ENCODE measurements around the gene TM4SF20.

The TM4SF20 gene, protein sequence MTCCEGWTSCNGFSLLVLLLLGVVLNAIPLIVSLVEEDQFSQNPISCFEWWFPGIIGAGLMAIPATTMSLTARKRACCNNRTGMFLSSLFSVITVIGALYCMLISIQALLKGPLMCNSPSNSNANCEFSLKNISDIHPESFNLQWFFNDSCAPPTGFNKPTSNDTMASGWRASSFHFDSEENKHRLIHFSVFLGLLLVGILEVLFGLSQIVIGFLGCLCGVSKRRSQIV

DNA sequence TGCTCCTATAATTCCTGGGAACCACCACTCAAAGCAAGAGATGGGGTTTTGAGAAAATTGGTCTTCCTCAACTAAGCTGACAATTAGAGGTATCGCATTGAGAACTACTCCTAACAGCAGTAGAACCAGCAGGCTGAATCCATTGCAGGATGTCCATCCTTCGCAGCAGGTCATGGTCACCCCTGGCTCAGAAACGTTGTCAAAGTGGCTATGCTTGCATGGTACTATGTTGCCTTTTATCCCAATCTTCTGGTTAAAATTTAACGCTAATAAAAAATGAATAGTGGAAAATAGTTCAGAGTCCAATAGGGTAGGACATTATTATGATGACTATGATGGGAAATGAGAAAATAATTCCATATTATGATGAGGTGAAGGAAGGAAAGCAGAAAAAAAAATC is at the start of gene TM4SF20:
Gene TM4SF20 (minus strand): TSS at position 212 of the 400 bp plus-strand sequence. CDS start 38 bp downstream, at position 174.
- no peak for DNase-seq

GRCh38 chr2:227428731-227429285 is 49.7 kb upstream of the TM4SF20 start:
- no peak for DNase-seq

GRCh38 chr2:227423656-227424499 is 44.8 kb upstream of the TM4SF20 start:
- DNase-seq, result no peak

DNA sequence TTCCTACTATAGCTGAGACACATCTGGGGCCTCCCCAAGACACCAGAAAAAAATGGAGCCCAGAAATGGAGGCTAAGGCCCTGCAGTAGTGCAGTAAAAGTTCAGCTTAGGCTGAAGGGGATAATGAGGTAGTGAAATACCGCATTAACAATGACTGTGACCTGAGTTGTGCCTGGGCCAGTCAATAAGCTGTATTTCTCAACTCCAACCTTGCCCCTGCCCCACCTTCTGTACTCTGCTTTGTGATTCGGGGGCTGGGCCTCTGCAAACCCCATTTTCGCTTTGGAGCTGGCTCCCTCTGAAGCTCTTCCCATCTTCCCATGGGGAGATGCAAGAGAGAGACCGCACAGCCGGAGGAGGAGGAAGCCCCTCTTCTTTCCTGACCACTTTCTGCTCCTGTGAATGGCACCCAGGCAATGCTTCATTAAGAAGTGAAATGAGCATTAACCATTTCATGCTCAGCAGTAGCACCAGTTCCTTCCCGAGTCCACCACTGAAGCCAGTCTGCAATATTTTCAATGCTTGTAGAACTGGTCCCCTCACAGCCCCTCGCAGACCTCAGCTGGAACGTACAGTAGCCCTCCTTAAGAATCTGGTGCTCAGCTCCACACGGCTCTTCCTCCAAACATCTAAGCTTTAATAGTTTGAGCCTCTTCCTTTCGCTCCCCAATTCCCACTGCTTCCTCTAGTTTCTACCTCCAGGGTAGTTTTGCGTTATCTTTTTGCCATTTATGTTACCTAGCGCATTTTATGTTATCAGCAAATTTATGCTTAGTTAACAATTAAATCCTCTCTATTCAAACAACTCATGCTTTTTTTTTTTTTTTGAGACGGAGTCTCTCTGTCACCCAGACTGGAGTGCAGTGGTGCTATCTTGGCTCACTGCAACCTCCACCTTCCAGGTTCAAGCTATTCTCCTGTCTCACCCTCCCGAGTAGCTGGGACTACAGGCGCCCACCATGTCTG is 41.3 kb upstream of the TM4SF20 start:
- DNase-seq, result no peak

DNA sequence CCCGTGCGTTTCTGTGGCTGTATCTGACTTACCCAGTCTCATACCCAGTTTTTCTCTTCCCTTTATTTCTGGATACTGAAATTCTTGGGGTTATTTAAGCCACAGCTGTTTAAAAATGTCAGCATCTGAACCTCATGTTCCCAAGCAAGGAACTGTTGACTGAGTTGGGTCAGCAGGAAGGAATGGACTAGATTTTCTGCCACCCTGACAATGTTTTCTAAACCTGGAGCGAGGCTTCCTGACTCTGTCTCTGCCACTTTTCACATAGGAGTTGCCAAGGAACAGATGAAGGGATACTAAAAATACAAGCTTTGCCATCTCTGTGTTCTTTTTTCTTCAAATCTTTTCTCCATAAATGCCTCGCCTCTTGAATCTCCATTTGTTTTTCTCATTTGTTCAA is 37.6 kb upstream of the TM4SF20 start:
- no peak for DNase-seq

GRCh38 chr2:227415538-227416424 is 36.7 kb upstream of the TM4SF20 start:
- no peak for DNase-seq

GRCh38 chr2:227414846-227415245 is 35.7 kb upstream of the TM4SF20 start:
- no peak for DNase-seq

- no peak for DNase-seq
Measured at GRCh38 chr2:227413371-227413770, 34.3 kb upstream of the TM4SF20 start.

DNA sequence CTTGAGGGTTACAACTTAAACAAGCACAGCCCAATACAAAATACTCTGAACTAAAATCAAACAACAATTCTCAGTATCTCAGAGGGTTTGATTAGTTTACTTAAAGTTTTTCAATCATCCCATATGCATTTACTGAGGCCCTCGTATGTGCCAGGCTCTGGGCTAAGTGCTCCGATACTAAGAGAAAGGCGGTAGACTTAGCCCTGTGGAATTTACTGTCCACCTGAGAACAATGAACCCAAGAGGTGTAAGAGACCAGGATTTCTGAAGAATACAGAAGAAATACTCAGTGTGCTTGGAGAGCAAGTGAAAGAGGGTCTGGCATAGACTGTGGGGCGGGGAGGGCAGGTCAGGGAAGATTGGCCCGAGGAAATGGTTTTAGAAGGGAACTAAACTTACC is 33.8 kb upstream of the TM4SF20 start:
- DNase-seq, result no peak

DNA sequence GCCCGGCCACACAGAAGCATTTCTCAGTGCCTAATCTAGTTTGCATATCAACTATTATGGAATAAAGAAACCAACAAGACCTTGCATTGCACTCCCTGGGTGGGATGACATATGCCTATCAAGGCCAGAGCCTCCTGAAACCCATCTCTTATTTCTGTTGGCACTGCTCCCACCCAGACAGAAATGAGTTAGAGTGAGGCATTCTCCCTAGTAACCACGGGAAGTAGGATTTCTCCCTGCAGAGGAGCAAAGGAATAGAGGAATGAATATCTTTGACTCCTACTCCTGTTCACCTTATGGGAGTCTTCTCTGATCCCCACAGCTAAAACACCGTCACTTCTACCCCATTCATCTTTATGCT is 32.9 kb upstream of the TM4SF20 start:
- DNase-seq, result no peak

DNA sequence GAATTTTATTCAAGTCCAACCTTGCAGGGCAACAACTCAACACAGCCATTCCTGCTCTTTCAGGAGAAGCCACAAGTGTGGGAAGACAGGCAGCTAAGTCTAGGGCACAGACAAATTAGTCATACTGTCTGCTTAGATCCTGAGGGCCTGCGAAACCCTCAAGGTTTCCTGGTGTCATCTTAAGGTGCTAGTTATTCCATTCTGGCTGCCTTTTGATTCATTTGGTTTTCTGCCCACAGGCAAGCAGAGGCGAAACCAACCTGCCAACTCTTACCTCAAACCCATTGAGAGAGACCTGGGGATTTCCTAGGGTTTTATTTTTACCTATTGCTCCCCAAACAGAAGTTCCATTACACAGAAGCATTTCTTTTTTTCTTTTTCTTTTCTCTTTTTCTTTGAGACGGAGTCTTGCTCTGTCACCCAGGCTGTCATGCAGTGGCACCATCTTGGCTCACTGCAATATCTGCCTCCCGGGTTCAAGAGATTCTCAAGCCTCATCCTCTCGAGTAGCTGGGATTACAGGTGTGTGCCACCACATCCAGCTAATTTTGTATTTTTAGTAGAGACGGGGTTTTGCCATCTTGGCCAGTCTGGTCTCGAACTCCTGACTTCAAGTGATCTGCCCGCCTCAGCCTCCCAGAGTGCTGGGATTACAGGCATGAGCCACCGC is 32.3 kb upstream of the TM4SF20 start:
- peak in 1 of 4 experiments; percentile 1 for DNase-seq

DNA sequence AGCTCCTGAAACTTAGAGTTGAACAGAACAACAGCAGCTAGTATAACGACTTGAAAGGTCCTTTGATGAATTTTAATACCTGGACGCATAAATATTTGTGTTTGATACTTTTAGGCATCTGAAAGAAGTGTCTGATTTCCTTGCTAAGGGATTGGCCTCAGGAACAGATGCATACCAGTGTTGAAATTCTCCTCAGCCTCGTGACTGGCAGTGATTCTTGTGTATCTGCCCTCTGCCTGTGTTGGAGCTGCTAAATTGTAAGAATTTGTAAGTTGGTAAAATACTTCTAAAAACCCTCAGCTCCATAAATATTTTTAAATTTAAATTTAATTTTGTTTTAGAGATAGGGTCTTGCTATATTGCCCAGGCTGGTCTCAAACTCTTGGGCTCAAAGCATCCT is 31.1 kb upstream of the TM4SF20 start:
- DNase-seq, result no peak

- no peak for DNase-seq
Measured at GRCh38 chr2:227407591-227408151, 28.6 kb upstream of the TM4SF20 start.

GRCh38 chr2:227406177-227407031 is 27.3 kb upstream of the TM4SF20 start:
- no peak for DNase-seq

GRCh38 chr2:227404585-227405271 is 25.6 kb upstream of the TM4SF20 start:
- no peak for DNase-seq

DNA sequence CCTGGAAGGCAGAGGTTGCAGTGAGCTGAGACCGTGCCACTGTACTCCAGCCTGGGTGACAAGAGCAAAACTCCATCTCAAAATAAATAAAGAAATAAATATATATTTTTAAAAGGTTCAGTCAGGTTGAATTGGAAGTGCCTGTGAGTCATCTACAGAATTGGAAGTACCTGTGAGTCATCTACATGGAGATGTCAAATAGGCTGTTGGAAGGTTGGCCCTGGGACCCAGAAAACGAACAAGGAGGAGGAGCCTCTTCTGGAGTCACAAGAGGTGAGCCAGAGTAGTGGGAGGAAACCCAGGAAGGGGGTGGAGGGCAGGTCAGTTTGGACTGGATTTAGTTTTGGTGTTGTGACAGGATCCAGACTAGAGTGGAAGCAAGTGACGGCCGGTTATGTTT is 23.9 kb upstream of the TM4SF20 start:
- DNase-seq, result no peak

DNA sequence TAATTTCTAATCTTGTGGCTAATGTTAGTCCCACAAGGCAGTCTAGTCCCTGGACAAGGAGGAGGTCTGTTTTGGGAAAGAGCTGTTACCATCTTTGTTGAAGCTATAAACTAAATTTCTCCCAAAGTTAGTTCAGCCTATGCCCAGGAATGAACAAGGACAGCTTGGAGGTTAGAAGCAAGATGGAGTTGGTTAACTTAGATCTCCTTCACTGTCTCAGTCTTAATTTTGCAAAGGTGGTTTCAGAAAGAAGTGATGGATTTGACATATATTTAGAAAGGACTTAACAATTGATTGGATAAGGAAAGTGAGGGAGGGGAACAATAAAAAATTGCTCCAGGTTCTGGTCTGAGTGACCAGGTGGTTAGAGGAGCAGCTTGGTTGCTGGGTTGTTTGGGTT is 23.2 kb upstream of the TM4SF20 start:
- no peak for DNase-seq

DNA sequence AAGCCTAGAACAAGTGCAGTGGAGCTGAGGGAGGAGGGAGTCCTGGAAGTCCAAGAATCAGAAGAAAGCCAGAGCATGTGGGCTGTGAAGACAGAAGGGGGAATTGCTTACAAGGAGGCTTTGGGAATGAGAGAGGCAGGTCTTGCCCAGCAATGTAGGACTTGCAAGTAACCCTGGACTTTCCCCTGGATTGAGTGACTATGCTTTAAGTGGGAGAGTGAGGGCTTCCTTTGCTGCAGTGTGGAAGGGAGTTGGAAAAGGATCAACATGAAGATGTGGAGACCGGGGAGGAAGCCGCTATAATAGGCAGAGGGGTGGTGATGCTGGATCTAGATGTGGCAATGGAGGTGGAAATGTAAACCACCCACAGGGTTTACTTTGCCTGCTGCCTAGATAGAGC is 22.4 kb upstream of the TM4SF20 start:
- DNase-seq, result no peak
